Right cardiac atrium (tissue), 5 donors: ENCODE results near the gene TGM2. TPM values are rescaled to one million over a fixed set of nuclear protein-coding genes. Genes with fewer than 3 reads are reported as not detected.
A peak's percentile ranks its signal among the peaks of the same experiment; 100 is the strongest.

Experiments
- ATAC-seq, 2 donors: fragments of 200-7000 bp; cut with Tn5 transposase; one replicate each; pipeline versions ENCODE4 v1.8.0 to v1.9.1; 2020; ENCODE audit warnings: moderate library complexity in 2 of 2, mild to moderate bottlenecking in 1 of 2
- DNase-seq, 3 donors: peaks; one replicate each; pipeline ENCODE4 v3.0.0-alpha.2; 2020
- H3K27ac ChIP-seq: one replicate; pipeline ENCODE4 v1.5.1; 2013; ENCODE audit warnings: mild to moderate bottlenecking, low read length, control low read depth, moderate library complexity
- H3K27me3 ChIP-seq: one replicate; pipeline ENCODE4 v1.6.1; 2013; ENCODE audit not compliant: control insufficient read depth, insufficient read depth
- H3K4me1 ChIP-seq: one replicate; pipeline ENCODE4 v1.6.1; 2013; ENCODE audit warnings: low read length; ENCODE audit not compliant: control insufficient read depth, insufficient read depth
- H3K4me3 ChIP-seq: one replicate; pipeline ENCODE4 v1.5.1; 2013; ENCODE audit warnings: low read length, control low read depth
- H3K9me3 ChIP-seq: one replicate; pipeline ENCODE4 v1.6.1; 2013; ENCODE audit warnings: low read length; ENCODE audit not compliant: control insufficient read depth
- WGBS: extraction: QIAGEN DNeasy Blood & Tissue Kit; methylation state at CpG from one replicate; pipeline ENCODE4 v1.1.7; 2013; 5-methylcytosine and 5-hydroxymethylcytosine counted together
- intact Hi-C, 4 donors: fragments of 100-400 bp; cut with DNase I; formaldehyde crosslinking; loops; one replicate each; pipeline versions ENCODE4 v1.11.0 to v1.14.0; 2022 to 2023
- long read RNA-seq, 4 donors: library from polyadenylated mRNA; unstranded; transcript quantifications; one replicate each; pipeline ENCODE4 v2.0.0, GENCODE V29; 2020 to 2021
- polyA plus RNA-seq: library from polyadenylated mRNA; stranded (reverse); fragments of 200-250 nt; gene quantifications from one replicate; pipeline ENCODE4 v1.2.3, GENCODE V29; 2013
- total RNA-seq, 4 donors: library from RNA; stranded (reverse); fragmentation: NEBNext Ultra II Directional; extraction: Animal tissue kit (Norgen Biotek cat#: 25700); gene quantifications; one replicate each; pipeline ENCODE4 v1.2.1, GENCODE V29; 2021
- donor health status: healthy with polysubstance abuse.
- donor health status: DM: no; HTN: yes; CAD: no.
- donor health status: DM: no; HTN: no; CAD: no.
- donor health status: DM: no; HTN: yes; CAD: no; lungs with severe emphysema.
- donor health status: DM: yes; HTN: yes; CAD: no.

TGM2 gene
- total RNA-seq (1,000 to 10,000 TPM in 3 of 4 donors, 100 to 1,000 TPM in 1; 963 to 1,731 (median 1,257) TPM), polyA plus RNA-seq (447 TPM)
- long read RNA-seq, donor 1, full-length matches to known transcripts: 728 of 2,880 reads
- long read RNA-seq, donor 1, partial matches to known transcripts: 1,481 of 2,880 reads
- long read RNA-seq, donor 1, other reads (novel, unspliced or antisense): 671 of 2,880 reads
- long read RNA-seq, donor 2, full-length matches to known transcripts: 671 of 1,806 reads
- long read RNA-seq, donor 2, partial matches to known transcripts: 917 of 1,806 reads
- long read RNA-seq, donor 2, other reads (novel, unspliced or antisense): 218 of 1,806 reads
- long read RNA-seq, donor 3, full-length matches to known transcripts: 572 of 4,219 reads
- long read RNA-seq, donor 3, partial matches to known transcripts: 2,663 of 4,219 reads
- long read RNA-seq, donor 3, other reads (novel, unspliced or antisense): 984 of 4,219 reads
- long read RNA-seq, donor 4, full-length matches to known transcripts: 786 of 2,301 reads
- long read RNA-seq, donor 4, partial matches to known transcripts: 1,132 of 2,301 reads
- long read RNA-seq, donor 4, other reads (novel, unspliced or antisense): 383 of 2,301 reads

- intact Hi-C loops: loop anchor here (5.0 kb wide), 6 partner anchors 47 to 108 kb away; no protein-coding TSS in a partner anchor
- DNase-seq: peak; percentile 90 to 95 (median 94)
- ATAC-seq: peak; percentile 84 to 85
- H3K27me3 ChIP-seq: no peaks in the 10 kb centered on the region
- peaks cover 26% of the 10 kb centered on the region for H3K4me1 ChIP-seq
- H3K4me3 ChIP-seq: peak within 1 kb of the TSS; percentile 79
- peak within 1 kb of the TSS; percentile 88 for H3K27ac ChIP-seq
- WGBS: 14% methylated on average over 46 of the region's 46 CpGs
- no peaks in the 10 kb centered on the region for H3K9me3 ChIP-seq
Measured at GRCh38 chr20:38165089-38165965, at the start of gene TGM2. TGM2 (minus strand) TSS chr20:38165270; CDS start chr20:38165198, 72 bp downstream.

- no peak for ATAC-seq
- H3K27me3 ChIP-seq: no peaks in the 10 kb centered on the region
- H3K4me1 ChIP-seq: peaks cover 11% of the 10 kb centered on the region
- no peak overlapping the region for H3K4me3 ChIP-seq
- DNase-seq: peak in 1 of 3 donors; percentile 46
- H3K27ac ChIP-seq: no peak overlapping the region
- no peaks in the 10 kb centered on the region for H3K9me3 ChIP-seq
- intact Hi-C loops: loop anchor here in 3 of 4 donors (5.0 kb wide), 3 partner anchors 47 to 157 kb away; partner anchors contain the start of gene TGM2 (in 2 of the 3)
- WGBS: 70% methylated on average over 19 of the region's 19 CpGs
Measured at GRCh38 chr20:38214256-38215193, 49.5 kb upstream of the TGM2 start.

GRCh38 chr20:38213607-38213940, 48.5 kb upstream of the TGM2 start:
- intact Hi-C loops: loop anchor here in 1 of 4 donors (5.0 kb wide), 1 partner anchor 46 kb away; the partner anchor contains the start of gene TGM2
- DNase-seq (no peak), ATAC-seq (no peak)
- 94% methylated on average over 5 of the region's 5 CpGs for WGBS
- Histone ChIP-seq H3K9me3 (no peaks in the 10 kb centered on the region), H3K4me1 (peaks cover 11% of the 10 kb centered on the region), H3K4me3 (no peak overlapping the region), H3K27me3 (no peaks in the 10 kb centered on the region), H3K27ac (peak overlapping the region; percentile 1)

- DNase-seq (peak; percentile 77 to 90 (median 89)), ATAC-seq (peak; percentile 42 to 63)
Measured at GRCh38 chr20:38212806-38213606, 47.9 kb upstream of the TGM2 start.

GRCh38 chr20:38211200-38212097, 46.4 kb upstream of the TGM2 start:
- Histone ChIP-seq H3K4me3 (no peak overlapping the region), H3K9me3 (no peaks in the 10 kb centered on the region), H3K4me1 (peaks cover 13% of the 10 kb centered on the region), H3K27me3 (no peaks in the 10 kb centered on the region), H3K27ac (peak overlapping the region; percentile 78)
- DNase-seq (peak in 1 of 3 donors; percentile 65), ATAC-seq (peak; percentile 30 to 38)
- 49% methylated on average over 9 of the region's 9 CpGs for WGBS
- intact Hi-C loops: loop anchor here in 1 of 4 donors (5.0 kb wide), 1 partner anchor 44 kb away; the partner anchor contains the start of gene TGM2

More at GRCh38 chr20:38212806-38213606, 47.9 kb upstream of the TGM2 start:
- H3K4me3 ChIP-seq: no peak overlapping the region
- H3K27me3 ChIP-seq: no peaks in the 10 kb centered on the region
- 56% methylated on average over 18 of the region's 18 CpGs for WGBS
- peak overlapping the region; percentile 3 for H3K27ac ChIP-seq
- H3K9me3 ChIP-seq: no peaks in the 10 kb centered on the region
- peaks cover 13% of the 10 kb centered on the region for H3K4me1 ChIP-seq
- intact Hi-C loops: loop anchor here in 1 of 4 donors (5.0 kb wide), 1 partner anchor 46 kb away; the partner anchor contains the start of gene TGM2

GRCh38 chr20:38210741-38211140, 45.7 kb upstream of the TGM2 start:
- no peaks in the 10 kb centered on the region for H3K27me3 ChIP-seq
- H3K4me3 ChIP-seq: no peak overlapping the region
- DNase-seq (no peak), ATAC-seq (no peak)
- H3K4me1 ChIP-seq: peaks cover 13% of the 10 kb centered on the region
- intact Hi-C loops: loop anchor here in 1 of 4 donors (5.0 kb wide), 1 partner anchor 43 kb away; the partner anchor contains the start of gene TGM2
- H3K9me3 ChIP-seq: no peaks in the 10 kb centered on the region
- H3K27ac ChIP-seq: peak overlapping the region; percentile 78
- 48% methylated on average over 6 of the region's 6 CpGs for WGBS

GRCh38 chr20:38209736-38210405, 44.8 kb upstream of the TGM2 start:
- Histone ChIP-seq H3K27me3 (no peaks in the 10 kb centered on the region), H3K9me3 (no peaks in the 10 kb centered on the region), H3K27ac (peak overlapping the region; percentile 74), H3K4me3 (no peak overlapping the region), H3K4me1 (peaks cover 13% of the 10 kb centered on the region)
- intact Hi-C loops: loop anchor here in 1 of 4 donors (5.0 kb wide), 1 partner anchor 43 kb away; the partner anchor contains the start of gene TGM2
- no peak for ATAC-seq
- WGBS: 92% methylated on average over 3 of the region's 3 CpGs
- no peak for DNase-seq

- peak overlapping the region; percentile 87 for H3K27ac ChIP-seq
- 42% methylated on average over 4 of the region's 4 CpGs for whole genome bisulfite sequencing
- no peaks in the 10 kb centered on the region for H3K9me3 ChIP-seq
- no peak overlapping the region for H3K4me3 ChIP-seq
- ATAC-seq: peak; percentile 85 to 86
- peak; percentile 85 to 91 (median 89) for DNase-seq
- intact Hi-C loops: no loop called here
- H3K4me1 ChIP-seq: peaks cover 13% of the 10 kb centered on the region
- H3K27me3 ChIP-seq: no peaks in the 10 kb centered on the region
Measured at GRCh38 chr20:38209054-38209675, 44.1 kb upstream of the TGM2 start.
